HG03066 (cell line): ENCODE data around the gene MTMR3.

Experiments used
- ATAC-seq: cut with Tn5 transposase; IDR thresholded peaks from one replicate; pipeline ENCODE4 v1.9.1; 2021; ENCODE audit warnings: low read depth; ENCODE audit not compliant: unreplicated experiment

The MTMR3 gene

GRCh38 chr22:30021881-30022619, 139.1 kb downstream of the MTMR3 start:
- no peak for ATAC-seq

GRCh38 chr22:30023099-30023660, 140.2 kb downstream of the MTMR3 start:
- no peak for ATAC-seq

- no peak for ATAC-seq
These were observed 141.3 kb downstream of the MTMR3 start for GRCh38 chr22:30024231-30024630.

DNA sequence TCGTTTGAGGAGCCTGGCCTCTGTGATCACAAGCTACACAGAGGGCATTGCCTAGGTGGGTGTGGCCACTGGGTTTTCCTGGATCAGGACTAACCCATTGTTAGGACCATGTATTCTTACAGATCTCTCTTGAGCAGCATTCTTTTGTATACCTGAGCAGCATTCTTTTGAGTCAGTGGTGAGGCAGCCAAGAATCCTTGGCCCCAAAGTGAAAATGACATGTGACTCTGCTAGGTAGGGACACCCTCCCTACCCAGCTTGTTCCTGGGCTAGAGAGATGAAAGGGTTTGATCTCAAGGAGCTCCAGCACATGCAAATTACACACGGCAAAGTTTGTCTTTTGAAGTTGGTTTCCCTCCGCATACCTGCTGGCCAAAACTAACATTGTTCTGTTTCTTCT, 142.2 kb downstream of the MTMR3 start:
- no peak for ATAC-seq

DNA sequence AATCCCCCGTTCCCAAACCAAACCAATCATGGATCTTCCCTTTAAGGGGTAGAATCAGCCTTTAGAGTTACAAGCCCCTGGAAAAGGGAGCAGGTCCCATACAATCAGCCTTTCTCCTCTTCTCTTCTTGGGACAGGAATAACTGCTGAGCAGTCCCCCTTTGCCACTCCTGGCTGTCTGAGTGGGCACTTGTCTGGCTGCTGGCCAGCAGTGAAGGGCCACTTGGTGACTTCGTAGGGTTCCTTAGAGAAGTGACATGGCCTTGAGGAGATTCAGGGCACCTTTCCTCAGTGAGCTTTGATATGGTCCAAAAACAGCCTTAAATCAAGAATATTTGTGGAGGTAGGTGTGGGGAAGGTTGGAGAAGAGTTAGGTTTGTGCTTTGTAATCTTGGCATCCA, 143.8 kb downstream of the MTMR3 start:
- ATAC-seq: no peak

GRCh38 chr22:30027169-30027568, 144.2 kb downstream of the MTMR3 start:
- ATAC-seq: no peak

- ATAC-seq: no peak
These were observed 144.8 kb downstream of the MTMR3 start for GRCh38 chr22:30027791-30028190.

GRCh38 chr22:30028731-30029130, 145.8 kb downstream of the MTMR3 start:
- ATAC-seq: no peak

GRCh38 chr22:30029512-30029911, 146.5 kb downstream of the MTMR3 start:
- no peak for ATAC-seq

DNA sequence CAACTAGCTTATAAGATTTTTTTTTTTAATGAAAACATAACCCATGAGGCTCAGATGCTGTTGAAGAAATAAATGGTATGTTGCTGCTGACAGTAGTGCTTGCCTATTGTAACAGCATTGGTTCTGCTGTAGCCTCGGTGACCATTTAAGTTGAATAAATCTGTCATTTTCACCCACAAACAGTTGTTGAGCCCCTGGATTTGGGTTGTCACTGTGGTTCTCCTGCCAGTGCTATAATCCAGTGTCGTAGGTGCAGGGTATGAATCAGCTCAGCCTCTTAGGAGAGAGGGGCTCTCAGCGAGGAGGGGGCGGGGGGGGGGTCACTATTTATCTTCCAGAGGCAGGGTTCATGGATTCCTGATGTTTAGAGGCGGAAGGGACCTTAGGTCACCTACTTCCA, 147.4 kb downstream of the MTMR3 start:
- ATAC-seq: no peak

DNA sequence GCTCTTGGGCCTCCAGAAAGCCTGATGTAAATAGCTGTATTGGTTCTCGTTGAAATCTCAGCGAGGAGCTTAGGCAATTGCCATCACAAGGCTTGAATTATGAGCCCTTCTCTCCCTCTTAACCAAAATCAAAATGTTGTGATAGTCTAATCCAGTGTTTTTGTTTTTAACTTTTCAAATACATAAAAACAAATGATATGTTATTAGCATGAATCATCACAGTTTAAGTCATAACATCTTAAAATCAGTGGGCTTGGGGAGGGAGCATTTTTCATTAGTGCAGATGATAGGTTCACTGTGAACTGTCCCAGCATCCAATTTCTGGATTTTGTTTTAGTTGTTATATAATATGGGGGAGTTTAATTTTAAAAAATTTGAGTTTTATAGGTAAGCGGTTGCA, 148.4 kb downstream of the MTMR3 start:
- ATAC-seq: no peak

DNA sequence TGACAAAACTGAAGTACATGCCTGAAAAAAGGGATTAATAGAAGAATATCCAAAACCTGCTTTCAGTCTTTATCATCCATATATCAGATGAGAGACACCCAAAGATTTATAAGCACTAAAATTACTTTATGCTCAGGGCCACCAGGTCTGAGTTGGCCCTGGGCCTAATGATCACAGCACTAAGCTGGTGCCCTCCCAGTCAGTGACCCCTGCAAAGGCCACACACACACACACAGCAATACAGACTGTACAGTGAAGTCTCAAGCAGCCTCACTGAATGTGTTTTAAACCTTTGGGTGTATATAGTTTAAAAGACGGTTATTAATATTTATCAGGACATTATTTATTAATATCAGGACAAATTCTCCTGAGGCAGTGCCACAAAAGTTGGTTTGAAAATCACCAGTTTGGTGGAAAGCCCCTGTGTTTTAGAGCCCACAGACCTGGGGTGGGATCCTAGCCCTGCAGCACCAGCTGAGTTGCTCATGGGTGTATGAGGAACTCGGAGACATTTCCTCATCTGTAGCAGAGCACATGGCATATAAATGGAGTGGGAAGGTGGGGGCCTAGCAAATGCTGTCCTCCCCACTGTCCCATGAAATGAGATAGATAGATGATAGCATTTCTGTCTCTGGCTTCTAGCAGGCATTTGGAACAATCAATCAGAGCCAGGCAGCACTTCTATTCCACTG, 148.9 kb downstream of the MTMR3 start:
- no peak for ATAC-seq

- ATAC-seq: no peak
These were observed 150.2 kb downstream of the MTMR3 start for GRCh38 chr22:30033137-30033536.

GRCh38 chr22:30033901-30034300, 150.9 kb downstream of the MTMR3 start:
- ATAC-seq: no peak

DNA sequence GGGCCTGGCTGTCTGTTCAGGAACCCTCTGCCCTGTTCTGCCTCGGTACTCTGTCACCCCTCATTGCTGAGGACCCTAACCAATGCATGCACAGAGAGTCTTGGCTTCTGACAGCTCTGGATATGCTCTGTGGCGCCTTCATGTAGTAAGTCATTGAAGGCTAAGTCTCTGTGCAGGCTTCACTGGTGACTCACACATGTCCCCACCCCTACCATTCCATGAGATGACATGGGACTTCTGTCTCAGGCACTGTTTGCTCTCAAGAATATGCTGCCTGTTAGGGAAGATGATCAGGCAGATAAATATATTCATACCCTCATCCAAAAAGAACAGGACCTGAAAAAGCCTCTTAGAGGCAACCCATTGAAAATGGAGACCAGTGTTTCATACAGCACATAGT, 153.7 kb downstream of the MTMR3 start:
- no peak for ATAC-seq

- ATAC-seq: no peak
These were observed 155.2 kb downstream of the MTMR3 start for GRCh38 chr22:30038219-30038618.

- no peak for ATAC-seq
These were observed 157.7 kb downstream of the MTMR3 start for GRCh38 chr22:30040499-30041260.

DNA sequence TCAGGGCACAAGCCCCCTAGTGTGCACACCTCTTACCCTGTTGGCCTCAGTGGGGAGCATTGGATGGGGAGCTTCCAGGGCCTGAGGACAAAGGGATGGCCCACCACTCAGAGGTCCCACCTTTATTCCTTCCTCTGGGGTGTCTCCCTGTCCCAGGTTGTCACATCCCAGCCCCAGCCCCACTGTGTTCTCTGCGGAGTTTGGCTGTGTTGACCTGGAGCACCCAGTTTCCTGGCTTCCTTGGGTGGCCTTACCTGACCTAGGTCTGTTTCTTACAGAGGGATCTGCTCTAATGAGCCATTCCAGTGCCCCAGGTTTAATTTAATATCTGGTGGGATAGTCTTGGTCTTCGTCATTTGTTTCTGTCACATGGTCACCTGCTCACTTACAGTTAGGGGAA, 158.5 kb downstream of the MTMR3 start:
- ATAC-seq: no peak

GRCh38 chr22:30041881-30042280, 158.9 kb downstream of the MTMR3 start:
- no peak for ATAC-seq

- no peak for ATAC-seq
These were observed 160.2 kb downstream of the MTMR3 start for GRCh38 chr22:30043161-30043560.

- no peak for ATAC-seq
These were observed 161.4 kb downstream of the MTMR3 start for GRCh38 chr22:30044369-30044768.
